Measurements from ENCODE around the gene CBX8.
A peak's percentile ranks its signal among the peaks of the same experiment; 100 is the strongest.

GRCh38 chr17:79799174-79799537 lies 2.3 kb upstream of the CBX8 start:
- TF ChIP-seq EZH2 (IDR thresholded peaks at IDR 0.05; ENCODE audit: low read length, unreplicated experiment) = peak; percentile 0
- TF ChIP-seq CTCF (conservative IDR thresholded peaks at IDR 0.05; ENCODE audit: low read depth, low read length) = no peak; the same call in 1 of the 2 replicates
